Liver (tissue), 9 donors: Measurements from ENCODE around the gene BDP1. TPM values are rescaled to one million over a fixed set of nuclear protein-coding genes. Genes with fewer than 3 reads are reported as not detected.
"Not testable (repeated sequence)": the region's sequence is repeated elsewhere in the genome, so short reads cannot be mapped to it uniquely, and the experiment has no call there.

Experiments
- DNase-seq: peaks from one replicate; pipeline ENCODE4 v3.0.0-alpha.2; 2017; ENCODE audit warnings: low spot score
- H3K27ac ChIP-seq, 2 donors: one replicate each; pipeline ENCODE4 v1.7.0; 2013; ENCODE audit warnings: inconsistent platforms in 2 of 2, low read length in 2 of 2, control low read depth in 1 of 2, low read depth in 1 of 2, mild to moderate bottlenecking in 1 of 2
- H3K27me3 ChIP-seq, 4 donors: one replicate each; pipeline versions ENCODE4 v1.6.1 to v1.7.0; 2013; ENCODE audit warnings: low read length in 3 of 4, inconsistent platforms in 1 of 4, mild to moderate bottlenecking in 1 of 4, moderate library complexity in 1 of 4; ENCODE audit not compliant: control insufficient read depth in 4 of 4, insufficient read depth in 4 of 4
- H3K36me3 ChIP-seq, 4 donors: one replicate each; pipeline versions ENCODE4 v1.6.1 to v1.7.0; 2013; ENCODE audit warnings: low read length in 3 of 4, mild to moderate bottlenecking in 3 of 4, low read depth in 1 of 4, moderate library complexity in 1 of 4; ENCODE audit not compliant: control insufficient read depth in 4 of 4, insufficient read depth in 3 of 4
- H3K4me1 ChIP-seq, 4 donors: one replicate each; pipeline versions ENCODE4 v1.6.1 to v1.7.0; 2013; ENCODE audit warnings: low read length in 3 of 4, mild to moderate bottlenecking in 3 of 4, moderate library complexity in 1 of 4; ENCODE audit not compliant: control insufficient read depth in 4 of 4, insufficient read depth in 4 of 4
- H3K4me3 ChIP-seq, 3 donors: one replicate each; pipeline versions ENCODE4 v1.6.1 to v1.7.0; 2013; ENCODE audit warnings: low read length in 3 of 3, control low read depth in 1 of 3, low read depth in 1 of 3, mild to moderate bottlenecking in 1 of 3
- H3K9ac ChIP-seq, 2 donors: one replicate each; pipeline ENCODE4 v1.7.0; 2013; ENCODE audit warnings: low read length in 2 of 2, mild to moderate bottlenecking in 2 of 2, moderate library complexity in 2 of 2, control low read depth in 1 of 2, low read depth in 1 of 2
- H3K9me3 ChIP-seq, 4 donors: one replicate each; pipeline versions ENCODE4 v1.6.1 to v1.7.0; 2013; ENCODE audit warnings: low read length in 3 of 4; ENCODE audit not compliant: control insufficient read depth in 4 of 4
- CTCF ChIP-seq: fragments of 150-350 bp; IDR thresholded peaks from 2 replicates; pipeline ENCODE4 v1.5.1; 2017; ENCODE audit warnings: improper control_type of control experiment, low read depth, low read length; ENCODE audit not compliant: missing input control
- HNF4A ChIP-seq, 2 donors: conservative IDR thresholded peaks; 2 replicates each; pipeline ENCODE4 v1.6.1; 2016; ENCODE audit warnings: antibody characterized with exemption in 2 of 2, mild to moderate bottlenecking in 2 of 2
- HNF4G ChIP-seq: IDR thresholded peaks from 2 replicates; pipeline ENCODE4 v1.6.1; 2016; ENCODE audit warnings: antibody characterized with exemption
- JUND ChIP-seq, 2 donors: IDR thresholded peaks; 2 replicates each; pipeline ENCODE4 v1.6.1; 2016; ENCODE audit warnings: antibody characterized with exemption in 2 of 2
- NR2F2 ChIP-seq: IDR thresholded peaks from 2 replicates; pipeline ENCODE4 v1.6.1; 2016; ENCODE audit warnings: antibody characterized with exemption
- REST ChIP-seq: IDR thresholded peaks from 2 replicates; pipeline ENCODE4 v1.6.1; 2016; ENCODE audit warnings: antibody characterized with exemption, mild to moderate bottlenecking
- ZBTB33 ChIP-seq: IDR thresholded peaks from 2 replicates; pipeline ENCODE4 v1.6.1; 2016; ENCODE audit warnings: antibody characterized with exemption
- WGBS: extraction: QIAGEN DNeasy Blood & Tissue Kit; methylation state at CpG from one replicate; pipeline ENCODE4 v1.1.7; 2013; 5-methylcytosine and 5-hydroxymethylcytosine counted together
- polyA plus RNA-seq, 2 donors: library from polyadenylated mRNA; stranded (reverse) in 1 of 2; unstranded in 1 of 2; fragments of 200-250 nt in 1 of 2; fragments of >200 nt in 1 of 2; fragmentation: Nextera tagmentation in 1 of 2; extraction: Ambion mirVana in 1 of 2; gene quantifications; one replicate each; pipeline versions ENCODE4 v1.2.1 to v1.2.3, GENCODE V29; 2013 to 2015
- total RNA-seq, 2 donors: library from RNA; depleted of rRNA; stranded (reverse); fragments of >200 nt; gene quantifications; one replicate each; pipeline ENCODE4 v1.2.3, GENCODE V29; 2014
- donor health status: healthy.
- donor health status: healthy.
- donor health status: healthy.
- donor health status: healthy.
- donor health status: healthy.

BDP1 gene
- total and polyA plus RNA-seq, 4 donors: 3.8 to 17.2 (median 12.7) TPM

- H3K27me3 ChIP-seq: no peaks in the 10 kb centered on the region
- H3K9ac ChIP-seq: no peak overlapping the region
- H3K9me3 ChIP-seq: no peaks in the 10 kb centered on the region
- H3K4me3 ChIP-seq: no peak overlapping the region
- H3K4me1 ChIP-seq: no peaks in the 10 kb centered on the region
- no peak for TF ChIP-seq JUND (IDR thresholded peaks at IDR 0.05)
- no peak for TF ChIP-seq HNF4G
- no peak for TF ChIP-seq CTCF
- no peak for TF ChIP-seq HNF4A (conservative IDR thresholded peaks at IDR 0.05)
- no peak for TF ChIP-seq REST
- no peak for TF ChIP-seq ZBTB33
- TF ChIP-seq NR2F2: no peak
- H3K27ac ChIP-seq: no peak overlapping the region
- WGBS: 83% methylated on average over 3 of the region's 3 CpGs
- DNase-seq: no peak
- peaks cover 0 to 15% (median 13%) of the 10 kb centered on the region in 4 donors for H3K36me3 ChIP-seq
These were observed 82.2 kb downstream of the BDP1 start for GRCh38 chr5:71537687-71538086.

- H3K4me3 ChIP-seq, H3K9me3 ChIP-seq, H3K9ac ChIP-seq, H3K4me1 ChIP-seq, H3K27me3 ChIP-seq, H3K27ac ChIP-seq, DNase-seq: not testable (repeated sequence)
- H3K36me3 ChIP-seq: peaks cover 7 to 48% (median 29%) of the 10 kb centered on the region in 4 donors
- WGBS: 97% methylated on average over 7 of the region's 7 CpGs
These were observed 95.4 kb downstream of the BDP1 start for GRCh38 chr5:71550885-71551284.

GRCh38 chr5:71551582-71551981 lies 96.1 kb downstream of the BDP1 start:
- H3K4me3 ChIP-seq, H3K9ac ChIP-seq, DNase-seq, H3K27ac ChIP-seq, H3K4me1 ChIP-seq, H3K9me3 ChIP-seq, H3K27me3 ChIP-seq: not testable (repeated sequence)
- H3K36me3 ChIP-seq: peaks cover 4 to 49% (median 28%) of the 10 kb centered on the region in 4 donors
- 99% methylated on average over 20 of the region's 27 CpGs for WGBS

GRCh38 chr5:71552026-71552749 lies 96.7 kb downstream of the BDP1 start:
- not testable (repeated sequence) for H3K27ac ChIP-seq, DNase-seq, H3K9ac ChIP-seq, H3K4me1 ChIP-seq, H3K4me3 ChIP-seq, H3K9me3 ChIP-seq, H3K27me3 ChIP-seq
- 95% methylated on average over 47 of the region's 53 CpGs for WGBS
- peaks cover 7 to 51% (median 30%) of the 10 kb centered on the region in 4 donors for H3K36me3 ChIP-seq
